ENCODE data around the gene TRPV6. TPM values are rescaled to one million over a fixed set of nuclear protein-coding genes. Genes with fewer than 3 reads are reported as not detected.
A peak's percentile ranks its signal among the peaks of the same experiment; 100 is the strongest.

Gene TRPV6
- total RNA-seq, 1 donor from 2014 or later, result not detected

DNA sequence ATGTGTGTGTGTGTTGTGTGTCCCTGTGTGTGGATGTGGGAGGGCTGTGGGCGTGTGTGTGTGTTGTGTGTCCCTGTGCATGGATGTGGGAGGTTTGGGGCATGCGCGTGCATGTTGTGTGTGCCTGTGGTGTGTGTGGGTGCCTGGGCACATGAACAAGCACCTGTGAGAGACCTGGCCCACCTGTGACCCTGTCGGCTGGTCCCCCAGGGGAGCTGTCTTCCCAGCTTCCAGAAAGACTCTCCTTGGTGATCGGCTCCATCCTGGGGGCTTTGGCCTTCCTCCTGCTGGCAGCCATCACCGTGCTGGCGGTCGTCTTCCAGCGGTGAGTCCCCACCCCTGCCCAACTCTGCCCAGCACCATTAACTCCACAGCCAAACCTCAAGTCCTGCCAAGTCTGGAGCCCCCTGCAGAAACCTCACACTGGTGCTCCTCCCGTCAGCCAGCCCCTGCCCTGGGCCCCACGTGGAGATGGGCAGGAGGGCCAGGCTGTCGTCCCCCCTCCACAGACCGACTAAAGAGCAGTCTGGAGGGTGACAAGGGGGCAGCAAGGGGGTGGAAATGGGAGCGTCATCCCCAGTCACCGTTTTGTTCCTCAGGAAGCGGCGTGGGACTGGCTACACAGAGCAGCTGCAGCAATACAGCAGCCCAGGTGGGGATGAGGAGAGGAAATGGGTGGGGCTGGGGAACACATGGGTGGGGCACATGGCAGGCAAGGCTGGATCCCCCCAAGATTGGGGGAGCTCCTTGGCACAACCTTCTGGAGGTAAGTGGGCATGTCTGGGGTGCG, 18.0 kb downstream of the TRPV6 start:
- DNase-seq, result no peak

DNA sequence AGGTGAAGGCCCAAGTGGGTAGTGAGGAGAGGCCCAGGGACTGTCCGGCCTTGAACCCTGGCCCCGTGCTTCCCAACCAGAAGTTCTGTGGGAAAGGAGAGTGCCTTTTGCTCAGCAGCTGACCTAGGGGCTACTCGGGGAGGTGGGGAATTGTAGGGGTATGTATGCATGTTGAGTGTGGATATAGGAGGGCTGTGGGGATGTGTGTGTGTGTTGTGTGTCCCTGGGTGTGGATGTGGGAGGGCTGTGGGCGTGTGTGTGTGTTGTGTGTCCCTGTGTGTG, 18.5 kb downstream of the TRPV6 start:
- DNase-seq, result no peak

DNA sequence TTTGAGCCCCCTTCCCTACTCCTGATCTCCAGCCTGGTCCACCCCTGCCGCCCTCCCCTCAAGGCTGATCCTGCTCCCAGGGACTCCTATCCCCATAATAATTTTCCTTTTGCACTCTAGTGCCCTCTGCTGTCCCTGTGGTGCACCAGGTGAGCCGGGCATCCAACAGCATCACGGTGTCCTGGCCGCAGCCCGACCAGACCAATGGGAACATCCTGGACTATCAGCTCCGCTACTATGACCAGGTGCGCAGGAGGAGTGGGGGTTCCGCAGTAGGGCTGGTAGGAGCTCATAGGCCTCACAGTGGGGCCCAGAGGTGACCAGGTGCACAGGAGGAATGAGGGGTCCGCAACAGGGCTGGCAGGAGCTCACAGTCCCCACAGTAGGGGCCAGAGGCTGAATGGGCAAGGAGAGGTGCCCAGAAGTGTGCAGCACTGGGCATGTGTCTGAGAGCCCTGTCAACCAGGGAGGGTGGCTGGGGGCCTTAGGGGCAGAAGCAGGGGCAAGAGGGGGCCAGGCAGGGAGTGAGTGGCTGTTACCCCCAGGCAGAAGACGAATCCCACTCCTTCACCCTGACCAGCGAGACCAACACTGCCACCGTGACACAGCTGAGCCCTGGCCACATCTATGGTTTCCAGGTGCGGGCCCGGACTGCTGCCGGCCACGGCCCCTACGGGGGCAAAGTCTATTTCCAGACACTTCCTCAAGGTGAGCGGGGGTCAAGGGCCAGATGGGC, 19.0 kb downstream of the TRPV6 start:
- DNase-seq, result peak; percentile 55

DNA sequence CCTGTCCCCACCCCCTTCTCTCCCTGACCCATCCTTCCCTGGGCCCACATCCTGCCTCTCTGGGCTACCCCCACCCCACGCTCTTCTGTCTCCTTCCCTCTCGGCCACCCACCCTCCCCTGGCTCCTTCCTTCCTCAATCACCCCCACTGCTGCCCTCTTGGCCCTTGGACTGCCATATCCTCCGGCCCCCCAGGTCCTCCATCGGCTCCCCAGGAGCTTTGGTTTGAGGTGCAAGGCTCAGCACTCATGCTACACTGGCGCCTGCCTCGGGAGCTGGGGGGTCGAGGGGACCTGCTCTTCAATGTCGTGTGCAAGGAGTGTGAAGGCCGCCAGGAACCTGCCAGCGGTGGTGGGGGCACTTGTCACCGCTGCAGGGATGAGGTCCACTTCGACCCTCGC, 19.8 kb downstream of the TRPV6 start:
- no peak for DNase-seq

DNA sequence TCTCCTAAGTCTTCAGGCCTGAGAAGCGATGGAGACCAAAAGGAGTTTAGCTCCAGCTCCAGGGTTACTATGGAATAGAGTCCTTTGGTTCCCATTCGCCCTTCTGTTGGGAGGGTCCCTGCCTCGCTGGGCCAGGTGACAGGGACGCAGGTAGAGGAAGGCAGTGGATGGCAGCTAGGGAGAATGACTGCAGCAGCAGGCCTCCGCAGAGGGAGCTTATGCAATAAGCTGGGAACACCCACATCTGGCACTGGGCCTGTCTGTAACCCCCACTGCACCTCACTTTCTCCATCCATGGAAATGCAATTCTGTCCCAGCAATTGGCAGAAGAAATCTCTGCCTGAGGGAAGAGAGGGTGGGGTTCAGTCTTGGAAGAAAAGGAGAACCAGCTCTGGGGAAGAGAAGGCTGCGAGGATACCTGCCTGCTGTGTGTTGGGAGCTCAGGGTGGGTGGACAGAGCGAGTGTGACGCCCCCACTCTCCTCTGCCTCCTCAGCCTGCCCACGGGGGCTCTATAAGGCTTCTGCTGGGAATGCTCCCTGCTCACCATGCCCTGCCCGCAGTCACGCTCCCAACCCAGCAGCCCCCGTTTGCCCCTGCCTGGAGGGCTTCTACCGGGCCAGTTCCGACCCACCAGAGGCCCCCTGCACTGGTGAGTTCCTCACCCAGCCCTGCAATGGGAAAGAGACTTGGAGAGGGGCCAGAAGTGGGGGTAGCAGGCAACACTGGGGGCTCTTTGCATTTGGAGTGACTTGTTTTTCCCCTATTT, 20.4 kb downstream of the TRPV6 start:
- no peak for DNase-seq

DNA sequence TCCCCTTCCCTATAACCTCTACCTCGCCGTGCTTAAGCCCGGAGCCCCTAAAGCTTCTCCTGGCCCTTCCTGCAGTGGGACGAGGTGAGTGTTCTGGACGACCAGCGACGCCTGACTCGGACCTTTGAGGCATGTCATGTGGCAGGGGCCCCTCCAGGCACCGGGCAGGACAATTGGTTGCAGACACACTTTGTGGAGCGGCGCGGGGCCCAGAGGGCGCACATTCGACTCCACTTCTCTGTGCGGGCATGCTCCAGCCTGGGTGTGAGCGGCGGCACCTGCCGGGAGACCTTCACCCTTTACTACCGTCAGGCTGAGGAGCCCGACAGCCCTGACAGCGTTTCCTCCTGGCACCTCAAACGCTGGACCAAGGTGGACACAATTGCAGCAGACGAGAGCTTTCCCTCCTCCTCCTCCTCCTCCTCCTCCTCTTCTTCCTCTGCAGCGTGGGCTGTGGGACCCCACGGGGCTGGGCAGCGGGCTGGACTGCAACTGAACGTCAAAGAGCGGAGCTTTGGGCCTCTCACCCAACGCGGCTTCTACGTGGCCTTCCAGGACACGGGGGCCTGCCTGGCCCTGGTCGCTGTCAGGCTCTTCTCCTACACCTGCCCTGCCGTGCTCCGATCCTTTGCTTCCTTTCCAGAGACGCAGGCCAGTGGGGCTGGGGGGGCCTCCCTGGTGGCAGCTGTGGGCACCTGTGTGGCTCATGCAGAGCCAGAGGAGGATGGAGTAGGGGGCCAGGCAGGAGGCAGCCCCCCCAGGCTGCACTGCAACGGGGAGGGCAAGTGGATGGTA, 21.5 kb downstream of the TRPV6 start:
- DNase-seq, result no peak

DNA sequence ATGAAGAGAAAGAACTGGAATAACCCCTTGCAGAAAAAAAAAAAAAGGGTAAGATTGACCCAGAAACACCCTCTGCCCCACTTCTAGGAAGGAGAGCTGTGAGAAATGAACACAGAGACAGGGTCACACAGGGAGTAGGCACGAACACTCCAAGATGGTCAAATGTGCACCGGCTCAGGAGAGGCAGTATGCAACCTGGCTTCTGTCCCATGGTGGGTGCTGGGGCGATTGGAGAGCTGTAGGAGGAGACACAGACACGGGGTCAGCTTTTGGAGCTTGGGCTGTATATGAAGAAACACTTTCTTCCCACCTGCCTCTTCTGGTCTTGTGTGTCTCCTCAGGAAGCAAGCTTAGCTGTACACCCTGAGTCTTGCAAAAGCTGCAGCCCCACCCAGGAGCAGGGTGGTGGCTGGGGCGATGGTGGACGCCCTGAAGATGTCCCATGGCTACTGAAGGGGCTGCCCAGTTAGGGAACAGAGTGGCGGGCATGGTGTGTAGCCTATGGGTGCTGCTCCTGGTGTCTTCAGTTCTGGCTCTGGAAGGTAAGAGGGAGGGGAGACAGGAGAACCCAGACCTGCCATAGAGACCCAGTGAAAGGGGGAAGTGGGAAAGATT, 22.7 kb downstream of the TRPV6 start:
- DNase-seq, result no peak

DNA sequence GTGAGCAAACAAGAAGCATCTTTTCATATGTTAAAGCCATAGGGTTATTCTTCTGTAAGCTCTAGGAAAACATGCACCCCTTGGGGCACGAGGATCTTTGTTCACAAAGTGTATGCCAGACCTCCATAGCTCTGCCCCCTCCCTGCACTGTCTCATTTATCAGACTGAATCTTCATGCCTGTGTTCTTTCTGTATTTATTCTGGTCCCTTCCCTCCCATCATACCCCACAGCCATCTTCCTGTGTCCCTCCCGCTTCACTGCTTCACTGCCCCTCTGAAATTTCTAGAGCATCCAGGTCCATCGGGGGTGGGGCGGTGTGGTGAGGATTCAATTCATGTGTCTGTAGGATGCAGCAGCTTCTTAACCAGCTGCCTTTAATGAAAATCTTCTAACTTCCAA, 23.2 kb downstream of the TRPV6 start:
- DNase-seq, result no peak

DNA sequence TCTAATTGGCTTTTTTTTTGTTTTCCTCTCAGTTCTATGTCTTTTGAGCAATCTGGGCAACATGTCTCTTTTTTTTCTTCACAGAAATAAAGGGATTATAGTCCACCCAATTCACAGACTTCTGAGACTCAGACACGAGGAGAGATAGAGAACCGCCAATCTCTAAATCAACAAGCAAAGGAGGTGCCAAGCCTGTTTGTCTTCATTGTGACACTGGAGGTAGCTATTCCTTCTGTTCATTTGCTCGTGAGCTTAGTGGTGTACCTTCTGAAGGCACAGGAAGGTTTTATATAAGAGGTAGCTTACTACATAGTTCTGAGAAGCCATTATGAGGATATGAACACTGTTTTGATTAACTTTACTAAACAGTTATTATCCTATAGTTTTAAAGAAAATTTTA, 24.6 kb downstream of the TRPV6 start:
- DNase-seq, result no peak

DNA sequence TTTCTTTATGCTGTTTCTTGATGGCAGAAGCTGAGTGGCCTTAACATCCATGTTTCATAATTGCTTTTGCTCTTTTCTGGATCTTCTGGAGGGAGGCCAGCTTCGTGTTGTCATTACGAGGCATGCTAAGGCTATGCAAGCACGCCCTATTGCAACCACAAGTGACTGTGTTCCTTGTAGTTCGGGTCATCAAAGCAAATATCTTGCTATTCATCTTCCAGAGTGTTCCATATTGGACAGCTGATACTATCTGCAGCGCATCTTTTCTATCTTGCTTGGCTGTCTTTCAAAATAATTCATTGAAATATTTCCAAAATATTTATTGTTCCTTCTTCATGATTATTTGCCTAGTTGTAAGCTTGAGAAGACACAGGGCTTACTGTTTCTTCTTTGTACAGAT, 25.7 kb downstream of the TRPV6 start:
- no peak for DNase-seq

DNA sequence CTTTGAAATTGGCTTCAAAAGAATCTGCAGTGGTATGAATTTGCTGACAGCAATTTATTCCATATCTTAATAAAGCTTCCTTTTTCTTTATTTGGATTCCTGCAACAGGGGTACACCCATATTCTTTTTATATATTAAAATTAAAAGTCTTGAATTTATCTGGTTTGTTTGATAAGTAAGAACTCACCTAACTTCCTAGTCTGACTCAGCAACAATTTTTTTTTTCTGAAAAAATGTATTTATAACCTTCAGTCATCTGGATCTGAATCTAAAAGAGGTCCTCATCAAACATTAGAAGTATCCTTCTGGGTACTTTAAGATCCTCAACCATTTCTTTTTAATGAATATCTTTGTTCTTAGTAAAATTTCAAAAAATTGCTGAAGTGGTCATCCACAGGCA, 26.1 kb downstream of the TRPV6 start:
- no peak for DNase-seq

DNA sequence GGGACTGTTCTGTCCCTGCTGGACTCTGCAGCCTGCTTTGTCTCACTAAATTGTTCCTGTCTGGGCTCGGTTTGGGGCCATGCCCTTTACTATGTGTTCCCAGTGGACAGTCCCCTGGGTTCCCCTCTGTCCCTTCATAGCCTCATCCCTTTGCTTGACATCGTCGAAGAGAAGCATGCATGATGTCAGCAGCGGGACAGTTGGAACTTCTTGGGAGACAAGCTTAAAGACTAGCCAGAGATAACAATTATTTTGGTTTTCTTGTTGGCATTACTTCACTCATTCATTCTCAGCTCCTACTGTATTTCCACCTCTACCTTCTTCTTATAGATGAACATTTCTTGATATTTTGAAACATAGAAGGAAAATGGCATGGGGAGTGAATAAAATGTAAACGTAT, 27.9 kb downstream of the TRPV6 start:
- no peak for DNase-seq

DNA sequence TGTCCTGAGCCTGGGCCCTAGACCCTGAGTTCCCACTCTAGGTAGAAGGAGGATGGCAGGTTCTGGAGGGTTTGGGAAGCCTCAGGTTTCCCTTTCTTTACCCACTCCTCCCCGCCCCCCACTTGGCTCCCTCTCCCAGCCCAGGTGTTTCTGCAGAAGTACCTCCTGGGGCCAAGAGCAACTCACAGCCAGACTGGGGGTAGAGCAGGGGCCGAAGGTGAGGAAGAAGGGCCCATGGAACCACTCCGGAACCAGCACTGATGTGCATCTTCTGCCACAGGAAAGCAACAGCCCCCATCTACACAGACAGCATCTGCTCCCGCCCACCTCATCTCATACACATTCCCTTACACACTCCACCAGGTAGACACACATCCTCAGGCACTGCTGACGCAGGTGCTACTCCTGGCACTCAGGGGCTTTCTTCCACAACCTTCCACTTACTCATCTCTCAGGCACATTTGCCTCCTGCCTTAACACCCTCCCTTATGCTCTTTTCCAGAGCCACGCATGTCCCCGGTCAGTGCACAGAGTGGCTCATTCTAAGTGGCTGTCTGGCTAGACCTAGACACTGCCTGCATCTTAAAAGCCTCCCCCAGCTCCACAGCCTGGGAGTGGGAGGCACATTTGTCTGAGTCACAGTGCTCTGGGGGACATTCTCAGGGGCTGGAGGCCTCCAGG, 28.8 kb downstream of the TRPV6 start:
- no peak for DNase-seq

DNA sequence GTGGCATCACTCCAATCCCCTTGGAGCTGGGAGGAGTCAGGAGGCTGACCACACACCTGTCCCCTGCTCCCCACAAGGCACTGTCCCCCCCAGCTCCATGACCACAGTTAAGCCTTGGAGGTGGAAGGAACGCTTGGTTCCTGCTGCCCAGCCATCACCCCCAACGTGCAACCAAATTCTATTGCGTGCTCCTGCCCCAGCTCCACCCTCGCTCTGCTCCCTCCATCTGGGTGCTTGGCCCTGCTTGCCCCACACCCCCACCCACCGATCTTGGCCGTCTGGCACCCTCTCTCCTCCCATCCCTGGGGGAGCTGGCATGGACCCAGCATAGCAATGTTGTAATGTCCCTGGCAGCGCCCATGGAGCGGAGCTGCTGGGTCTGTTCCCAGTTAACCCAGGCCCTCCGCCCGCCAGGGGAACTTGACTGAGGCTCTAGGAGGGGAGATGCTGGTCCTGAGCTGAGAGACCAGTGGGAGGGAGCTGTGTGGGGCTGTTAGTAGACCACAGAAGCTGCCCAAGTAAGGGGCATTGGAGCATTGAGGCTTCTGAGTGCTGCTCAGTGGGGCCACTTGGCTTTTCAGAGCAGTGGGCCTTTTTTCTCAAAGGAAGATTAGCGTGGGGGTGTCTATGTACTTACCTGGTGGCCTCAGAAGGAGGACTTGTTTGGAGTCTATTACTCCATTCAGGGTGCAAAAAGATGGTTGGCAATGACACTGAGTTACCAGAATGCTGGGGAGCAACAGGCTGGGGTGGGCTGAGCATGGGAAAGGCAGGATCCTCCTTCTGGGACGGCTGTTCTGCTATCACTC, 29.6 kb downstream of the TRPV6 start:
- DNase-seq, result no peak

DNA sequence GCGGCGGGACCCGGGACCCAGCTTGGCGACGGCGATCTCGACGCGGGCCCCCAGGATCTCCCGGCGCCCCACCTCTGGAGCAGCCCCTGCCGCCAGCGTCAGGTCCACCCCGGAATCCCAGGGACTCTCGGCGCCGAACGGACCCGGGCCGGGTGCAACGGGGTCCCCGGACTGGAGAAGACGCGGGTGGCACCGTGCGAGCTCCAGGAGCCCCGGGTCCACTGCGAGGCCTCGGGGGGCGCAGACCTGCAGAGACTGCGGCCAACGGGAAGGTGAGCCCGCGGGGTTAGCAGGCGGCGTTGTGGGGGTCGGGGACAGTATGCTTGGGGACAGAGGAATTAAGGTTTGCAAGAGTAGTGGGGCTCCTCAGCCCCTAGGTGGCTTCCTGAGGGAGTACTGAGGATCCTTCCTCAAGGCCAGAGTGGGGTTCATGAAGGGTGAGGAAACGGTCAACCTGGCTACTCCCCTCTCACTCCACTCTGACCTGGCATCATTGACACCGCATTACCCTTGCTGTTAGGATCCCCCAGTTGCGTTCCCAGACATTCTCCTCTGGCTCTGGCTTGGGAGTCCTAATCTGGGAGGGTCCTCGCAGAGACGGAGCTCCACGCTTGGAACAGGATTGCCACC, 30.3 kb downstream of the TRPV6 start:
- DNase-seq, result no peak

DNA sequence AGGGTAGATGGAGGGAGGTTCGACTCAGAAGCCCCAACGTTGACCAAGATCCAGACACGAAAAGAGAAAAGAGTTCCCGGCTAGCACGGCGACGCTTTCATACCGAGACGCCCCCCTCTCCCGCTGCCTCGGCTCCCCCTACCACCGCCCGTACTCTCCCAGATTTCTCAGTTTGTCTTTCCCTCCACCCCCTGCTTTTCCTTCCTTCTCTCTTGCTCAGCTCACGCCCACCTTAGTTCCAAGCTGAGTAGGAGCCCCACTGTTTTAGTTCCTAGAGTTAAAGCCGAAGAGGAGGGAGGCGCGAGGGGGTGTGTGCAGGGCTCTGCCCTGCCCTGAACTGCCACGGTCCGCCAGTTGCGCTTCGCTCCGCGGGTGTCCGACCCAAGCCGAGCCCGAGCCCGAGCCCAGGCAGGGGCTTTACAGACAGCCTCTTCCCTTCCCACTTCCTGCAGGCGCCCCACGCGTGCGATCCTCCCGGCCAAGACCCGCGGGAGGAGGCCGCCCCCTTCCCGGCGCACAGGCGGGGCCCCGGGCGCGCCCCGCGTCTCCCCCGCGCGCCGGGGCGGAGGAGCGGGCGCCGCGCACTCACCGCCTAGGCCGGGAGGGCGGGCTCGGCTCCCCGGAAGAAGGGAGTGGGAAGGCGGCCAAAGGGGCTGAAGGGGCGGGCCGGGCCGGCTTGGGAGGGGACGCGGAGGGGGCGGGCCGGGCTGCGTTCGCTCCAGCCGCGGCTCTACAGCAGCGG, 31.0 kb downstream of the TRPV6 start, which contains the start of gene EPHB6:
EPHB6 (plus strand) TSS at position 705 of the 742 bp plus-strand sequence. CDS start 8,152 bp downstream, outside the sequence.
- peak; percentile 44 for DNase-seq

DNA sequence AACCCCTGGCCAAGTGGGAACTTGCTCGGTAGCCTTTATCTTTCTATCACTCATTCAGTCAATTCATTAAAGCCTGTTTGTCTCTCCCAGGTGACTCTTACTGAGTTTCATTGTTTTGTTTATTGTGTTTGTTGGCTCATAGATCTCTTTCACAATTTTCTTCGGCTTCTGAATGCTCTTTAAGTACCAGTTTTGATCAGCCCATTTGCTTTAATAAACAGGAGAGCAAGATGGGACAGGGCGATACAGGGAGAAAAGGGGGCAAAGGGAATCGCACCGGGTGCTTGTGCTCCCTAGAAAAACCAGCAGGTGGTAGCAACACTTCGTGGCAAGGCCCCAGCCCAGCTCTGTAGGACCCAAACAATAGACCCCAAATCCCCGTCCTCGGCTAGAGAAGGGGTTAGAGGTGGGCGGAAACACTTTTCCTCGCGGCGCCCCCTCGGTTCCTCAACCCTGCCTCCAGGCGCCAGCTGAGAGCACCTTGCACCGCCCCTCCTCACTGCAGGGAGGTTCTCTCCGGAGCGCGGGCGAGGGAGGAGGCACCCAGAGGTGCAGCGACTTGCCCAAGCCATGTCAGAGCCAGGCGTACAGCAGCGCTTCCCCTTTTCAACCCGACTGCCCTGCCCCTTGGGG, 31.7 kb downstream of the TRPV6 start:
- peak; percentile 71 for DNase-seq

DNA sequence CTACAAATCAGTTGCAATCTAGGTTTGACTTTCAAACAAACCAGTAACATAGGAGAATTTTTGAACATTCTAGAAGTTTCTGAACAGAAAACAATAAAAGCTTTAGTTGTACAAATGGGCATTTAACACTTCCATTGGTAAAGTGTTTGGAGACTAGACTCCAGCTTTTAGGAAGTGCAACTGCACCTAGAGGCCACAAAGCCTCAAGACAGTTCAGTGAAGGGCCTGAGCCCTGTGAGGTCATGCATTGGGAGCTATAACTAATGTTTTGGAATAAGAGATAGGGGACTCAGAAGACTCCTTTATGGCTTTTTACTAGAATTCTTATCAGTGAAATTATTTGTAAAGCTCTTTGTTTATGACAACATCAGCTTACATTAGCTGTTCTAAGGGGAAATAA, 33.6 kb downstream of the TRPV6 start:
- DNase-seq, result no peak

DNA sequence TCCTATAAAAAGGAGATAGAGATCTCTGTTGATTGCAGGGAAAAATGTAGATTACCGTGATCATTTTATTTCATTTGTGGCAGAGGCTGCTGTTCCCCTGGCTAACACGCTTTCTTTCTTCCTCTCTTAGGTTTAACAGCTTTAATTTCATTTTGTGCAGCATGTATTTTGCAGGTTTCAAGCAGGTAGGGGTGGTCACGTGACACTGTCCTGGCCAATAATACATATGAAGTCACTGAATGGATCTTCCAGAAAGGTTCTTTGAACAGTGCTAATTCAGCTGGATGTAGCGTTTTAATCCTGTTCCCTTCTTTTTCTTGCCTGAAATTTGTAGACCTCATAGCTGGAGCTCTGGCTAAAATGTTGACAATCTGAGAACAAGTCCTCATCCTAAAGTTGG, 34.3 kb downstream of the TRPV6 start:
- DNase-seq, result no peak

Measured in dermis blood vessel endothelial cell (primary cell).